Measurements from ENCODE around the gene NTN4. TPM values are rescaled to one million over a fixed set of nuclear protein-coding genes. Genes with fewer than 3 reads are reported as not detected.
"Not testable (repeated sequence)": the region's sequence is repeated elsewhere in the genome, so short reads cannot be mapped to it uniquely, and the experiment has no call there.

NTN4 gene
- total and polyA plus RNA-seq, 9 donors, result 25.0 to 46.9 (median 43.1) TPM

- DNase-seq, result no peak
- Histone ChIP-seq H3K4me3 (ENCODE audit: low read length) (no peak overlapping the region), H3K4me1 (ENCODE audit: control insufficient read depth, insufficient read depth, low read length) (peaks cover 11% of the 10 kb centered on the region), H3K36me3 (ENCODE audit: control insufficient read depth, insufficient read depth, low read length) (no peaks in the 10 kb centered on the region), H3K27me3 (ENCODE audit: control insufficient read depth, insufficient read depth, low read length) (no peaks in the 10 kb centered on the region), H3K9me3 (replicated peaks; ENCODE audit: control insufficient read depth, low read depth, low read length) (no peaks in the 10 kb centered on the region), H3K27ac (ENCODE audit: low read length) (no peak overlapping the region)
- 83% methylated on average over 2 of the region's 4 CpGs for WGBS (ENCODE audit: insufficient coverage)
Measured at GRCh38 chr12:95620171-95620570, 170.4 kb downstream of the NTN4 start.

GRCh38 chr12:95616470-95616869 is 174.1 kb downstream of the NTN4 start:
- H3K27ac ChIP-seq (ENCODE audit: low read length), result peak overlapping the region; percentile 75
- H3K27me3 ChIP-seq (ENCODE audit: control insufficient read depth, insufficient read depth, low read length); DNase-seq; H3K9me3 ChIP-seq (replicated peaks; ENCODE audit: control insufficient read depth, low read depth, low read length); H3K4me1 ChIP-seq (ENCODE audit: control insufficient read depth, insufficient read depth, low read length); H3K36me3 ChIP-seq (ENCODE audit: control insufficient read depth, insufficient read depth, low read length); H3K4me3 ChIP-seq (ENCODE audit: low read length): not testable (repeated sequence)
- 82% methylated on average over 6 of the region's 7 CpGs for WGBS (ENCODE audit: insufficient coverage)

- Histone ChIP-seq H3K27ac (ENCODE audit: low read length) (peak overlapping the region; percentile 75), H3K9me3 (replicated peaks; ENCODE audit: control insufficient read depth, low read depth, low read length) (no peaks in the 10 kb centered on the region), H3K36me3 (ENCODE audit: control insufficient read depth, insufficient read depth, low read length) (no peaks in the 10 kb centered on the region), H3K27me3 (ENCODE audit: control insufficient read depth, insufficient read depth, low read length) (no peaks in the 10 kb centered on the region), H3K4me1 (ENCODE audit: control insufficient read depth, insufficient read depth, low read length) (peaks cover 2% of the 10 kb centered on the region), H3K4me3 (ENCODE audit: low read length) (no peak overlapping the region)
- peak; percentile 94 for DNase-seq
Measured at GRCh38 chr12:95615749-95616148, 174.8 kb downstream of the NTN4 start.

GRCh38 chr12:95614390-95614982 is 176.1 kb downstream of the NTN4 start:
- H3K27ac ChIP-seq (ENCODE audit: low read length), result no peak overlapping the region
- H3K9me3 ChIP-seq (replicated peaks; ENCODE audit: control insufficient read depth, low read depth, low read length), result no peaks in the 10 kb centered on the region

GRCh38 chr12:95613021-95613420 is 177.5 kb downstream of the NTN4 start:
- Histone ChIP-seq H3K27me3 (ENCODE audit: control insufficient read depth, insufficient read depth, low read length) (no peaks in the 10 kb centered on the region), H3K27ac (ENCODE audit: low read length) (no peak overlapping the region), H3K4me1 (ENCODE audit: control insufficient read depth, insufficient read depth, low read length) (peaks cover 8% of the 10 kb centered on the region), H3K36me3 (ENCODE audit: control insufficient read depth, insufficient read depth, low read length) (no peaks in the 10 kb centered on the region), H3K4me3 (ENCODE audit: low read length) (no peak overlapping the region), H3K9me3 (replicated peaks; ENCODE audit: control insufficient read depth, low read depth, low read length) (no peaks in the 10 kb centered on the region)
- no peak for DNase-seq
- WGBS (ENCODE audit: insufficient coverage), result no CpG with 5 or more reads among the region's 7 CpGs

More at GRCh38 chr12:95614390-95614982, 176.1 kb downstream of the NTN4 start:
- Histone ChIP-seq H3K4me1 (ENCODE audit: control insufficient read depth, insufficient read depth, low read length) (peaks cover 2% of the 10 kb centered on the region), H3K4me3 (ENCODE audit: low read length) (no peak overlapping the region), H3K27me3 (ENCODE audit: control insufficient read depth, insufficient read depth, low read length) (no peaks in the 10 kb centered on the region), H3K36me3 (ENCODE audit: control insufficient read depth, insufficient read depth, low read length) (no peaks in the 10 kb centered on the region)
- peak; percentile 91 for DNase-seq
- WGBS (ENCODE audit: insufficient coverage), result no CpG with 5 or more reads among the region's 2 CpGs

GRCh38 chr12:95611676-95612309 is 178.8 kb downstream of the NTN4 start:
- no peaks in the 10 kb centered on the region for H3K27me3 ChIP-seq (ENCODE audit: control insufficient read depth, insufficient read depth, low read length)
- no CpG with 5 or more reads among the region's 2 CpGs for WGBS (ENCODE audit: insufficient coverage)
- no peak overlapping the region for H3K4me3 ChIP-seq (ENCODE audit: low read length)
- no peak overlapping the region for H3K27ac ChIP-seq (ENCODE audit: low read length)
- DNase-seq, result no peak
- no peaks in the 10 kb centered on the region for H3K36me3 ChIP-seq (ENCODE audit: control insufficient read depth, insufficient read depth, low read length)
- H3K4me1 ChIP-seq (ENCODE audit: control insufficient read depth, insufficient read depth, low read length), result peaks cover 13% of the 10 kb centered on the region
- H3K9me3 ChIP-seq (replicated peaks; ENCODE audit: control insufficient read depth, low read depth, low read length), result no peaks in the 10 kb centered on the region

- no peaks in the 10 kb centered on the region for H3K27me3 ChIP-seq (ENCODE audit: control insufficient read depth, insufficient read depth, low read length)
- no CpG with 5 or more reads among the region's 13 CpGs for WGBS (ENCODE audit: insufficient coverage)
- no peak overlapping the region for H3K4me3 ChIP-seq (ENCODE audit: low read length)
- H3K4me1 ChIP-seq (ENCODE audit: control insufficient read depth, insufficient read depth, low read length), result peaks cover 10% of the 10 kb centered on the region
- H3K27ac ChIP-seq (ENCODE audit: low read length), result peak overlapping the region; percentile 45
- no peaks in the 10 kb centered on the region for H3K36me3 ChIP-seq (ENCODE audit: control insufficient read depth, insufficient read depth, low read length)
- DNase-seq, result peak; percentile 53
- H3K9me3 ChIP-seq (replicated peaks; ENCODE audit: control insufficient read depth, low read depth, low read length), result no peaks in the 10 kb centered on the region
Measured at GRCh38 chr12:95608252-95609033, 182.1 kb downstream of the NTN4 start.

Other genes with a start within 250 kb of the NTN4 start
- 3.4 TPM for gene USP44, start 239.3 kb downstream of the NTN4 start, total RNA-seq
- 1 to 10 TPM in 4 of 8 donors, under 1 TPM in 4; 0.60 to 1.6 (median 1.0) TPM for gene USP44, start 239.3 kb downstream of the NTN4 start, polyA plus RNA-seq (ENCODE audit: insufficient read depth in 1 of 8, insufficient read length in 8 of 8, low replicate concordance in 1 of 8)
- gene SNRPF, start 68.2 kb upstream of the NTN4 start, total RNA-seq, result 16.7 TPM
- 10 to 100 TPM; 56.8 to 72.3 (median 63.5) TPM for gene SNRPF, start 68.2 kb upstream of the NTN4 start, polyA plus RNA-seq (ENCODE audit: insufficient read depth in 1 of 8, insufficient read length in 8 of 8, low replicate concordance in 1 of 8)
- 0.09 TPM for gene CCDC38, start 151.8 kb upstream of the NTN4 start, total RNA-seq
- under 1 TPM in 6 of 8 donors, not detected in 2; 0.14 to 0.47 (median 0.19) TPM for gene CCDC38, start 151.8 kb upstream of the NTN4 start, polyA plus RNA-seq (ENCODE audit: insufficient read depth in 1 of 8, insufficient read length in 8 of 8, low replicate concordance in 1 of 8)
- 0.27 TPM for gene AMDHD1, start 152.6 kb upstream of the NTN4 start, total RNA-seq
- under 1 TPM; 0.08 to 0.26 (median 0.15) TPM for gene AMDHD1, start 152.6 kb upstream of the NTN4 start, polyA plus RNA-seq (ENCODE audit: insufficient read depth in 1 of 8, insufficient read length in 8 of 8, low replicate concordance in 1 of 8)
- 0.18 TPM for gene HAL, start 205.6 kb upstream of the NTN4 start, total RNA-seq
- under 1 TPM; 0.09 to 0.81 (median 0.34) TPM for gene HAL, start 205.6 kb upstream of the NTN4 start, polyA plus RNA-seq (ENCODE audit: insufficient read depth in 1 of 8, insufficient read length in 8 of 8, low replicate concordance in 1 of 8)
- 66.8 TPM for gene LTA4H, start 244.8 kb upstream of the NTN4 start, total RNA-seq
- gene LTA4H, start 244.8 kb upstream of the NTN4 start, polyA plus RNA-seq (ENCODE audit: insufficient read depth in 1 of 8, insufficient read length in 8 of 8, low replicate concordance in 1 of 8), result 10 to 100 TPM; 64.0 to 81.5 (median 74.1) TPM

All from muscle of leg (tissue), 11 donors.